Mucosa of descending colon (tissue), 3 donors: Measurements from ENCODE around the gene EHBP1L1. TPM values are rescaled to one million over a fixed set of nuclear protein-coding genes. Genes with fewer than 3 reads are reported as not detected.

Source experiments
- ATAC-seq: fragments of 200-7000 bp; cut with Tn5 transposase; one replicate; pipeline ENCODE4 v1.9.1; 2020; ENCODE audit warnings: mild to moderate bottlenecking, moderate library complexity
- DNase-seq, 3 donors: peaks; one replicate each; pipeline ENCODE4 v3.0.0-alpha.2; 2020
- H3K36me3 ChIP-seq: fragments of 200-600 bp; one replicate; pipeline ENCODE4 v1.8.0; 2021; ENCODE audit warnings: low read depth, mild to moderate bottlenecking
- H3K4me1 ChIP-seq: fragments of 200-600 bp; one replicate; pipeline ENCODE4 v1.8.0; 2021; ENCODE audit warnings: low read depth, mild to moderate bottlenecking
- H3K4me3 ChIP-seq: fragments of 200-600 bp; one replicate; pipeline ENCODE4 v1.8.0; 2021; ENCODE audit warnings: mild to moderate bottlenecking
- H3K9me3 ChIP-seq: fragments of 200-600 bp; one replicate; pipeline ENCODE4 v1.8.0; 2021; ENCODE audit warnings: mild to moderate bottlenecking
- CTCF ChIP-seq: fragments of 200-600 bp; IDR thresholded peaks from one replicate; pipeline ENCODE4 v1.8.0; 2022; ENCODE audit warnings: antibody characterized with exemption, mild to moderate bottlenecking
- intact Hi-C, 2 donors: fragments of 100-400 bp; cut with DNase I in 1 of 2; cut with micrococcal nuclease in 1 of 2; formaldehyde crosslinking; loops; one replicate each; pipeline versions ENCODE4 v1.11.0 to v1.11.1; 2022; cut with DNase I, micrococcal nuclease
- total RNA-seq, 3 donors: library from RNA; stranded (reverse); fragmentation: NEBNext Ultra II Directional in 2 of 3; extraction: Animal tissue kit (Norgen Biotek cat#: 25700) in 2 of 3; gene quantifications; one replicate each; pipeline versions ENCODE4 v1.2.1 to v1.2.4, GENCODE V29; 2021 to 2023
- donor health status: DM: no; HTN: no; CAD: no; lungs with moderate emphysema.
- donor health status: DM: no; HTN: no; CAD: no.
- donor health status: DM: no; HTN: yes; CAD: no.

EHBP1L1 gene
- total RNA-seq, 3 donors from 2014 or later = 65.8 to 208 (median 65.9) TPM

GRCh38 chr11:65617136-65617850, 41.4 kb downstream of the EHBP1L1 start:
- H3K9me3 ChIP-seq = no peaks in the 10 kb centered on the region
- H3K4me3 ChIP-seq = no peak overlapping the region
- no peak for ATAC-seq
- TF ChIP-seq CTCF = no peak
- intact Hi-C loops = no loop called here
- H3K4me1 ChIP-seq = peaks cover 23% of the 10 kb centered on the region
- no peak for DNase-seq
- peaks cover 9% of the 10 kb centered on the region for H3K36me3 ChIP-seq

GRCh38 chr11:65617990-65618751, 42.3 kb downstream of the EHBP1L1 start:
- DNase-seq (no peak), ATAC-seq (no peak)
- intact Hi-C loops = no loop called here
- Histone ChIP-seq H3K36me3 (peaks cover 9% of the 10 kb centered on the region), H3K4me3 (no peak overlapping the region), H3K4me1 (peaks cover 14% of the 10 kb centered on the region), H3K9me3 (no peaks in the 10 kb centered on the region)
- TF ChIP-seq CTCF = no peak

DNA sequence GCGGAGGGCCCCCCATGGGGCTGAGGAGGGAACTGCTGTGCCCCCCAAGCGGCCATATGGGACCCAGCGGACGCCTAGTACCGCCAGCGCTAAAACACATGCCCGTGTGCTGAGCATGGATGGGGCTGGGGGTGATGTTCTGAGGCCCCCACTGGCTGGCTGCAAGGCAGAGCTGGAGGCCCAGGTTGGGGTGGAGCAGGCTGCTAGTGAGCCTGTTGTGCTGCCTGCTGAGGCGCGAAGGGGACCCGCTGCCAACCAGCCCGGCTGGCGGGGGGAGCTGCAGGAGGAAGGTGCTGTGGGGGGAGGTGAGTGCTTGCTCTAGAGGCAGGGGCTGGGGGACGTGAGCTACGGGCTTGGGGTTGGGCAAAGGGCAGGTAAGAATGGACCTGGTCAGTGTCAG, 42.9 kb downstream of the EHBP1L1 start:
- ATAC-seq (no peak), DNase-seq (no peak)
- no peak for TF ChIP-seq CTCF
- no peak overlapping the region for H3K4me3 ChIP-seq
- H3K9me3 ChIP-seq = no peaks in the 10 kb centered on the region
- peaks cover 13% of the 10 kb centered on the region for H3K4me1 ChIP-seq
- intact Hi-C loops = no loop called here
- H3K36me3 ChIP-seq = peaks cover 9% of the 10 kb centered on the region

GRCh38 chr11:65619281-65619928, 43.6 kb downstream of the EHBP1L1 start:
- no peak for TF ChIP-seq CTCF
- no peak for ATAC-seq
- peaks cover 6% of the 10 kb centered on the region for H3K36me3 ChIP-seq

GRCh38 chr11:65620666-65621065, 44.8 kb downstream of the EHBP1L1 start:
- intact Hi-C loops = no loop called here
- Histone ChIP-seq H3K4me3 (no peak overlapping the region), H3K4me1 (peaks cover 13% of the 10 kb centered on the region), H3K9me3 (no peaks in the 10 kb centered on the region), H3K36me3 (peaks cover under 1% of the 10 kb centered on the region)
- DNase-seq (no peak), ATAC-seq (no peak)
- TF ChIP-seq CTCF = no peak

More at GRCh38 chr11:65619281-65619928, 43.6 kb downstream of the EHBP1L1 start:
- no peaks in the 10 kb centered on the region for H3K9me3 ChIP-seq
- H3K4me1 ChIP-seq = peaks cover 13% of the 10 kb centered on the region
- no peak for DNase-seq
- H3K4me3 ChIP-seq = no peak overlapping the region
- intact Hi-C loops = no loop called here
